Right renal pelvis (tissue), 4 donors: ENCODE results near the gene MUC2. TPM values are rescaled to one million over a fixed set of nuclear protein-coding genes. Genes with fewer than 3 reads are reported as not detected.
A peak's percentile ranks its signal among the peaks of the same experiment; 100 is the strongest.

Source experiments
- DNase-seq, 4 donors: peaks; one replicate each; pipeline ENCODE4 v3.0.0-alpha.2; 2013; ENCODE audit warnings: low read depth in 4 of 4, low spot score in 3 of 4, missing footprints in 1 of 4
- polyA plus RNA-seq, 4 donors: library from polyadenylated mRNA; unstranded; fragments of 120-200 nt; gene quantifications; one replicate each; pipeline ENCODE4 v1.2.1, GENCODE V29; 2013; ENCODE audit not compliant: insufficient read length in 4 of 4

Gene MUC2
- polyA plus RNA-seq, 4 donors, result 0.01 to 0.66 (median 0.10) TPM

DNA sequence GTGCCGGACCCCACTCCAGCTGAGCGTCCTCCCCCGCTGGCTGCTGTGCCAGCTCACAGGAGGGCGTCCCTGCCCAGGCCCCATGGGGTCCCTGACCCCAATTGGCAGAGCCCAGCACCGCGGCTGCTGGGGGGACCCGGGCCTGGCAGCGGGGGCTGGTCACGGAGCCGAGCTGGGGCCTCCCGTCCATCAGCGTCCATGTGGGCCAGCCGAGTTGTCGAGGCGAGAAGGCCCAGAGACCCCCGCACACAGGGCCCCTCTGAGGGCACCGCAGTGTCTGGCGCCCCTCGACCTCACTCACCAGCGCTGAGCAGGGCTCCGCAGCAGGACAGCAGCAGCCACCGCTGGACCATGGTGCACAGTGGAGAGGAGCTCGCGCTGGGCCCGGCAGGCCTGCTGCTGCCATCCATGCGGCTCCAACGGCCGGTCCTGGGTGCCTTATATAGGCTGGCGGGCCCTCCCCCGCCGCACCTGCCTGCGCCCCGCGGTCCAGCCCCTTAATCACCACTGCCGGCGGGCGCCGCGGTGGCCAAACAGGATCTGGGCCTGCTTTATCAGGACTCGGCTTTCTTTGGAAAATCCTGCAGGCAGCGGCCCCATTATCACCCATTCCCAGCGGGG is 38.3 kb upstream of the MUC2 start, which contains the start of gene MUC6:
MUC6 (minus strand) TSS at position 416 of the 621 bp plus-strand sequence; CDS start at position 353, 63 bp downstream.
- no peak for DNase-seq

DNA sequence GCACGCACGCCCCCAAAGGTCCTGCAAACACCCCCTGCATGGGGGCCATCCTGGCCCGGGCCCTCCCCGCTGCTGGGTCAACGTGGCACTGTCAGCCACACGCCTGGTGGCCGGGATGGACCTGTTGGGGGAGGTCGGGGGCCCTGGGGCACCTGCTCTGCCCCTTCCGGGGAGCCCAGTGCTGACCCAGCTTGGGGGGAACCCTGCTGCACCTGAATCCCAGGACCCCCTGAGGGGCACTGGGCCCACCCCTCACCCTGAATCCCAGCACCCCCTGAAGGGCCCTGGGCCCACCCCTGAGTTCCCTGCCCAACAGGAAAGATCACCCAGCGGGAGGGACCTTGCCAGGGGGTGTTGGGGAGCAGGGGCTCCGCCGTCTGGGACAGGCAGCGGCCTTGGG is 37.7 kb upstream of the MUC2 start:
- no peak for DNase-seq

DNA sequence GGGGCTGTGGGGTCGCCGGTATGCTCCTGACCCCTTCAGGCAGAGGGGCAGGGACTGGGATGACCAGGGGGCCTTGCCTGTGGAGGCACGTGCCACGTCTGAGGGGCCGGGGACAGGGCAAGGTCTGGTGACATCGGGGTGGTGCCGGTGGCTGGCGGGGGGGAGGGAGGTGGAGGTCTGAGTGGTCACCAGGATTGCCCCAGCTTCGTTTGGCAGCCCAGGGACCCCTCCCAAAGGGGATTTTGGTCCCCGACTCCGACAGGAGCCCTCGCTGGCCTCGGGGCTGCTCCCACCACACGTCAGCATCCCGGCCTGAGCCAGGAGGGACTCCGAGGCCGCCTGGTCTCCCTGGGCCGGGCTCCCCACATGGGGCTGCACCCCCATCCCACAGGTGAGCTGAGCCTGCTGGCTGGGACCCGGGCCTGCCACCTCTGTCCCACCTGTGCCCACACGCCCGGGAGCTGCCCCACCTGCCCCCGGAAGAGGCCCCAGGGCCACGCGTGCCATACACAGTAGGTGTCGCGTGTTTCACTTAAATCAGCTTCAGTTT is 37.1 kb upstream of the MUC2 start:
- no peak for DNase-seq

DNA sequence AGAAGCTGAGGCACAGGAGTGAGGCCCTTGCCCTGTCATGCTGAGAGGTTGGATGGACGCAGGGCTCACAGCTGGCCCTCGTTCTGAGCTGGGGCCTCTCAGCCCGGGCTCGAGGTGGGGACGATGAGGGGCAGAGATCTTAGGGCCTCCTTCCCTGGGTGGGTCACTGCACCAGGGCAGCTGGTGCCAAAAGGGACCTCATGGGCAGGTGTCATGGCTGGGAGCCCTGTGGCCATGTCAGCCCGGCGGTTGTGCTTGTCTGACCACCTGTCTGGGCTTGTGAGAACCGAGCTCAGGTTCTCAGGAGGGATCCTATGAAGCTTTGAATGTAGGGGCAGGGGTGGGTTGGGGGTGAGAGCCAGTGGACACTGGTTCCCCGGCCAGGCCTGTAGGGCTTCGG is 36.3 kb upstream of the MUC2 start:
- no peak for DNase-seq

DNA sequence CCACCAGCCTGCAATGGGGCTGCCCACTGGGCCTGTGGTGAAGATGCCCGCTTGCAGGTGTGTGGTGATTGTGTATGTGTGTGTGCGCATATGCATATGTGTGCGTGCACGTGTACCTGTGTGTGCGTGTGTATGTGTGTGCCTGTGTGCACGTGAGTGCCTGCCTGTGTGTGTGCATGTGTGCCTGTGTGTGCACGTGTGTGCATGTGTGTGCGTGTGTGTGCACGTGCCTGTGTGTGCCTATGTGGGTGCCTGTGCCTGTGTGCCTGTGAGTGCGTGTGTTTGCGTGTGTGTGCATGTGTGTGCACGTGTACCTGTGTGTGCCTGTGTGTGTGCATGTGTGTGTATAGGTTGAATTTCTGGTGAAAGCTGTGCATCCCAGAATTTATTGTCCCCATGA is 35.8 kb upstream of the MUC2 start:
- no peak for DNase-seq

DNA sequence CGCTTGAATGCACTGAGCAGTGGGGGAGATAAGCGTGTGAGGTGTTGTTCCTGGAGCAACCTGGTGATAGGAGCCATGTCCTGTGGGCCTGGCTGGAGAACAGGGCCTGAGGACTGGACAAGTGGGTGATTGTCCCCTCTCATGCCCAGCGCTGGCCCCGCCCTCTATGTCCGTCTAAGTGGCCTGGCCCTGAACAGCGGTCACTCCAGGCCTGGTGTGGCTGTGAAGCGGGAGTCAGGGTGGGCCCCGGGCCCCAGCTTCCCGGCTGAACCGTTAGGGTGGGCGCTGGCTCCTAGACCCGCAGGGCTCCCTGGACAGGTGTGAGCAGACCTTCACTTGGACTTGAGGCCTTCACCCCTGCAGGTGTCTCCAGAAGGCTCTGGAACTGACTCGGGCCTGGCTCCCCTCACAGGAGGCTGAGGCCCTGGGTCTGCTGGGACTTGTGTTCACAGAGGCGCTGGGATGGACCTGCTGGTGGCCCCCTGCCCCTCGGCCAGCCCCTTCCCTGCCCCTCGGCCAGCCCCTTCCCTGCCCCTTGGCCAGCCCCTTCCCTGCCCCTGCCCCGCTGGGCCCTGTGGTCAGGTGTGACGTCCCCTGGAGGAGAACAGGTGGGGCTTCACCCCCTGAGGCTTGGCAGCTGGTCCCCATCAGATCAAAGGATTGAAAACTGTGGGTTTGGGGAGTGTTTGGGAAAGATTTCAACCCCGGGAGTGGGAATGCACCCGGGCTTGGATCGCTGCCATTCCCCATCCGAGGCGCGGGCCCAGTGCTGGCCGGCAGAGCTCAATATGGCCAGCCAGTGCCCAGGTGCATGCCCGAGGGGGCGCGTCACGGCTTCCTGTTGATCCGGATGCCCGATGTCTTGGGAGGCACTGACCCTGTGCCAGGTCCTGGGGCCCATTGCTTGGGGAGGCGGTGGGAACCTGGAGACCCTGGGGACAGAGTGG is 34.9 kb upstream of the MUC2 start:
- no peak for DNase-seq

DNA sequence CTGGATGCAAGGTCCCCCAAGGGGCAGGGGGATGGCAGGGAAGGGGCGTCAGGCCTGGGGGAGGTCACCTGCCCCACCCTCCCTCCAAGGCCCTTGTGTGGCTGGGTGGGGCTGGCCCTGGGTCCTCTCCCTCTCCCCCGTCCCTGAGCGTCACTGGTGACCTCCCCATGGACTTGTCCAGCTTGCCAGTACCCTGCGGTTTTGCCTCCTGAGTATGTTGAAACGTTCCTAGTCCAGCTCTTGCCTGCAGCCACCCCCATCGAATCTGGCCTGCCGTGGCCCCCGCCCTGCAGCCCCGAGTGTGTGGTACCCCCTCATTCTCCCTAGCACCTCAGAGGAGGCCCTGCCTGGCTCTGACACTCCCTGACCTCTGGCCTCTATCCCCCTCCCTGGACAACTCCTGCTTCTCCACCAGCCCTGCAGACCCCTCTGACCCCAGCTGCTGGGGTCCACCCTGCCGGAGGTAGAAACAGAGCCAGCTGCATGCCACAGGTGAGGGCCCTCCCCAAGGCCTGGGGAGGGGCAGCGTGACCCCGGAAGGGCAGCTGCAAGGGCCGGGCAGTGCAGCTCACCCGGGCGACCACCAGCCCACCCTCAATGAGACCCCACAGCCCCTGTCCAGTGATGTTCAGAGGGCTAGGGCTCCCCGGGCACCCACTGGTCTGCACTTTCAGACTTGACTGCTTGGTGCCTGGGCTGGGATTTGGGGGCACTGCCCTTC is 34.1 kb upstream of the MUC2 start:
- no peak for DNase-seq

DNA sequence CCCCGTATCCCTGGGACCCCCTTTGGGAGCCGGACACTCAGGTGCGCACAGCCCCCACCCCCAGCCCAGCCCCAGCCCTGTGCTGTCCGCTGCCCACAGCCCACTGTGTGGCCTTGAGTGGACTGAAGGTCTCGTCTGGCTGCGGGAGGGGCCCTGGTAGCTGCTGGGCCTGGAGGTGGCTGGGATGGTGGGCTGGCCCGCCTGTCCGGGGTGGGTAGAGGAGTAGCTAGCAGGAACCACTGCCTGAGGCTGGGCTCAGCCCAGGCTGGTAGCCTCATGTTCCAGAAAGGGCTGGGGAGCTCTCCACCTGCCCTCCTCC is 33.6 kb upstream of the MUC2 start:
- DNase-seq, result no peak

DNA sequence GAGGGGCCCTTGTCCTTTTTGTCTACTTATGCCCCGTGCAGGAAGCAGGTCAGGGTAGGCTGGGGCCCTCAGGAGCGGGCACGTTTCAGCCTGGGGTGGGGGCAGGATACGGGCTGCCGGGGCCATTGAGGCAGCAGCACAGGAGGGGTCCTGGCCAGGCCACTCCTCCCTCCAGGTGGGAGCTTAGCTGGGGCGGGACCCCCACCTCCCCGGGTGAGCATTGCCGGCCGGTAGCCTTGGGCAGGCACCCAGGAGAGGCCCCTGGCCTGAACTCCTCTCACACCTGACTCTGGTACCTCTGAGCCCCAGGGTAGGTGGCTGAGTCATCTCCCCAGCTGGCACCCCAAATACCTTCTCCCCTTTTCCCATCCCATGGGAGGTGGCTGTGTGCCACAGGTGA is 33.2 kb upstream of the MUC2 start:
- no peak for DNase-seq

DNA sequence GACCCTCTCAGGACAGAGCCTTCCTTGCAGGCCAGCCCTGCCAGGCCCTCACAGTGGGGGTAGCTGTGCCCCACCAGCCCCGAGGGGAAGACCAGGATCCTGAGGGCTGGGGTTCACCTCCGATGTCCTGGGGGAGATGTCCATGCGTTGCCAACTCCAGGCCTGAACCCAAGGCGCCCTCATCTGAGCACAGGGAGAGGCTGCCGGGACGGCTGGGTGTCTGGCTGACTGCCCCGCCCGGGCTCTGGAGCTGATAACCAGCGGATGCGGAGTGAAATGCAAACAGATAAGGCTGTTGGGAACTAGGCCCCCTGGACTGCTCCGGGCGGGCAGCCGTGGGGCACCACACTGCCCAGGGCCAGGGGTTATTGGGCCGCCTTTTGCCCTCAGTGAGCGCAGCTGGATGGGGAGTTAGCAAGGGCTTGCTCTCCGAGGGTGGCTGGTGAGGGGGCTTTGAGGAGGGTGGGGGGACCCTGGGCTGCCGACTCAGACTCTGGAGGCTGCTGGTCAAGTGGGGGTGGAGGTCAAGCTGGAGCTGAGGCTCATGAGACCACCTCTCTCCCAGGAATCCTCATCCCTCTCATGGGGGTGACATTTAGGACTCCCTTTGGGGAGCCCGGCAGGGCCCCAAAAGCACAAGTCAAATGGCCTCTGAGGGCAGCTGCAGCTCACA is 32.6 kb upstream of the MUC2 start:
- no peak for DNase-seq

DNA sequence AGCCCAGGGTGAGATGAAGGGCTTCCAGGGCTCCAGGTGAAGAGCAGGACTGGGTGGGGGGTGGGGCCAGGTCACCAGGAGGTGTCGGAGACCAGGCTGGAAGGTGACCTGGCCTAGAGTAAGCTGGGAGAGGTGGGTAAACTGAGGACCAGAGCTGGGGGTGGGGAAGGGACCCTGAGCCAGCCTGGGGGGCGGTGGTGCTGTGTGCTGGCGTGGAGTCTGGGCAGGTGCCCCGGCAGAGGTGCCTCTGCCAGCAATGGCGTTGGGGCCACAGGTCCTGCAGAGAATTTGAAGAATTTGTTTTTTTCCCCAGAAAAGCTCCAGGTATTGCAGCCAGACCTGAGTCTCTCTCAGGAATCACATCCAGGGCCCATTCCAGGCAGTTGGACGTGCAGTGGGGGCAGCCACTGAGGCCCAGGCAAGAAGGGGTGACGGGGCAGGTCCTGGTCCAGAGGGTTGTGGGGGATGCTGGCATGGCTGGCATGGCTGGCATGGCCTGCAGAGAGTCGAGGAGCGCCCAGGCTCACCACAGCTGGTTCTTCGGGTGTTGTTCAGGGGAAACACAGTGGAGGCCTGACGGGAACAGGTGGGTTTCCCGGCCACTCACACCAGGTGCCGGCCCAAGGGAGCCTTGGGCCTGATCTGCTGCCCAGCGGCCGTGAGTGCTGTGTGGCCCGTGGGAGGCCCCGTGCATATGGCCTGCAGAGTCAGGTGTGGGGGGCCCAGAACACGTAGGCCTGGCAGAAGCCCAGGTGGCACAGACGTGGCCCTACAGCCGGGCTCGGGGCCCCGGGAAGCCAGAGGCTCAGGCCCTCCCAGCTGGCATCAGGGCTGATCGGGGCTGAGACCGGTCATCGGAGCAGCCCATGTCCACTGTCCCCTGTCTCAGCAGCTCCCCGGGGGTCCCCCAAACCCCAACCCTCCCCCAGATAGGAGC is 31.8 kb upstream of the MUC2 start:
- DNase-seq, result no peak

DNA sequence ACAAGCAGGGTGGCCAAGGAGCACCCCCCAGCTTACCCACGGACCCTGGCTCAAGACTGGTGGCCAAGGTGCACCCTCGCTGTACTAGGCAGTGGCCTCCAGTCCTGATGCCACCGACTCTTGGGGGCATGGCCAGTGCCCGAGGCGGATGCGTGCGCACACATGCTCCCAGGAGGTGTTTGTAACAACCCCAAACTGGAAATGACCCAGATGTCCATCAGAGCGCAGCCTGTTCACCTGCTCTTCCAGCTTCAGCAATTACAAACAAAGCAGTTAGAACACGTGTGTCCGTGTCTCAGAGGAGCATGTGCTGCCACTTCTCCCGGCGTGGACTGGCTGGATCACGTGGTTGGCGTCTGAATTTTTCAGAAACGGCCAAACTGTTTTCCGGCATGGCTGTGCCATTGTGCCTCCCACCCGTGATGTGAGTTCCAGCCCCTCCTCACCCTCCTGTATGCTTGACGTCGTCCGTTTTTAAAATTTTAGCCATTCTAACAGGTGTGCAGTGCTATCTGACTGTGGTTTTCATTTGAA is 31.0 kb upstream of the MUC2 start:
- peak in 1 of 4 donors; percentile 28 for DNase-seq

DNA sequence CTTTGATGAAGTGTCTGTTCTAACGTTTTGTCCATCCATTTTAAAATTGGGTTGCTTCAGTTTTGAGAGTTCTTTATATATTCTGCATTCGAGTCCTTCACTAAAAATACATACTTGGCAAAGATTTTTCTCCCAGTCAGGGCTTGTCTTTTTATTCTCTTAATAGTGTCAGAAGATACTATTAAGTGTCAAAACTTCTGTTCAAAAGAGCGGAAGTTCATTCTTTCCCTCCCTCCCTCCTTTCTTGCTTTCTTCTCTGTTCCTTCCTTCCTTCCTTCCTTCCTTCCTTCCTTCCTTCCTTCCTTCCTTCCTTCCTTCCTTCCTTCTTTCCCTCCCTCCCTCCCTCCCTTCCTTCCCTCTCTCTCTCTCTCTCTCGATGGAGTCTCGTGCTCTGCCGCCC is 30.5 kb upstream of the MUC2 start:
- no peak for DNase-seq

DNA sequence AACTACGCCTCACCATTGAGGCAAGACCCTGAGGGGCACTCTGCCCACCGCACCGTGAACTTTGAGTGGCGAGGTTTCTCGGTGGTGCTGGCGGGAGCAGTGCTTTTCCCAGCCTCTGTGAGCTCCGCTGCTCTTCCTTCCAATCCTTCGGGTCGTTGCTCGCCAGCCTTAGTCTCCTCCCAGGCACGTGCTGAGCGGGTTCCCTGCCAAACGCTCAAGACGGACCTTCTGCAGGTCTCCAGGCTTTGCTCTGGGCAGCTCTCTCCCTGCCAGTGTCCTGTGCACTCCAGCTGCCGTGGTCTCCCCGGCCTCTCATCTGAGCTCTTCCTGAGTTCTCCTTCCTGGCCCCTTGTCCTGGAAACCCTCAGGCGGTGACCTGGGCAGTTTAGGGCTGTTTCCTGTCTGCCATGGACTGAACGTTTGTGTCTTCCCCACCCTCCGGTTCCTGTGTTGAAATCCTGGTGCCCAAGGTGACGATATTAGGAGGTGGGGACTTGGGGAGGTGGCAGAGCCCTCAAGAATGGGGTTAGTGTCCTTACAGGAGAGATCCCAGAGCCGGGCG is 27.0 kb upstream of the MUC2 start:
- no peak for DNase-seq

DNA sequence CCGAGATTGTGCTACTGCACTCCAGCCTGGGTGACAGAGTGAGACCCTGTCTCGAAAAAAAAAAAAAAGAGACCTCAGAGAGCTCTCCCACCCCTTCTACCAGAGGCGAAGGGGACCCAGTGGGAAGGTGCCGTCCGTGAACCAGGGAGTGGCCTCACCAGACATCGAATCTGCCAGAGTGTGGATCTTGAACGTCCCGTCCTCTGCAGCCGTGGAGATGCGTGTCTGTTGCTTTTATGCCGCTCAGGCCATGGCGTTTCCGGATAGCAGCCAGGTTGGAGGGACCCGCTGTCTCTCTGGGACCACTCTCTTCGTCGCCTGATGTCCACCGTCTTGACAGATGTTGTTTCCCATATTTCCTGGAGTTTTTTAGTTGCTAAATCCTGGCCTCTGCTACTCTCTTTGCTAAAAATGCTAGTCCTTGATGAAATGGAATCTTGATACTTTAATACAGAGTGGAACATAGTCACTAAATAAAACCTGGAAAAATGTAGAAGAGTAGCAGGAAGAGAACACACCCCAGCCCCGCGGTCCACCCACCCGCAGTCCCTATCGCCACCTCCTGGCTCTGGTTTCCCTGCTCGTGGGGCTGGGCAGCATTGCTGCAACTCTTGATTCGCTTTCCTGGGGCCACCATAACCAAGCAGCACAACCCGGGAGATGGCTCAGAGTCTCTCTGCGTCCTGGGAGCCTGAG is 26.2 kb upstream of the MUC2 start:
- DNase-seq, result no peak

DNA sequence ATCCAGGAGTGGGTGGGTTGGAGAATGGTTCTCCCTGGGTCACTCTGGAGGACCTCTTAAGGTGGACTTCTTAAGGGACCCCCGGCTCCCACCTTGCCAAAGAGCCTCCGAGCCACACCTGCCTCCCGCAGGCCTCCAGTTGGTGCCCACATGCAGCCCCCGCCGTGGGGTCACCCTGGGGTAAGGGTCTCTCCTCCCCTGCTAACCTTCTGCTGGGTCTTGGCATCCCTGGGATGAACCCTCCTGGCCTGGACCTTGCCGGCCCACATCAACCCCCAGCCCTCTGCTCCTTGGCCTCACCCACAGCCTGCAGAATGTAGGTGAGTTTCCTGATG is 25.6 kb upstream of the MUC2 start:
- DNase-seq, result no peak

DNA sequence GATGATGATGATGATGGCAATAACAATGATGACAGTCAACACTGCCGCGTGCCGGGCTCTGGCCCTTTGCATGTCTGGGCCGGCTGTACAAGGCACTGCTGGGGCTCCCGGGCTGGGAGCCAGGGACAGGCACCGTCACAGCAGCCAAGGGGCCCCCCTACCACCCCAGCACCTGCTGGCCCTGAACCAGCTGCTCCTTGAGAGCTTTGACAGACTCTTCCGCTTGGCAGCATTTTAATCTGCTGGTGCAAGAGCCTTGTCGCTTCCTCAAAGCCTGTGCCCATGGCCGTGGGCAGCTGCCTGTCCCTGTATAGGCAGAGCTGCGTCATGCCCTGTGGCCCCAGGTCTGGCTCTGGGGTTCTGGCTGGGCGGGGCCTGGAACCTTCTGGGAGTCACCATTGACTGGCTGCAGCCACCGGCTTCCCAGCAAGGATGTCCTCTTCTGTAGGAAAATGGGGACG is 25.2 kb upstream of the MUC2 start:
- DNase-seq, result no peak

DNA sequence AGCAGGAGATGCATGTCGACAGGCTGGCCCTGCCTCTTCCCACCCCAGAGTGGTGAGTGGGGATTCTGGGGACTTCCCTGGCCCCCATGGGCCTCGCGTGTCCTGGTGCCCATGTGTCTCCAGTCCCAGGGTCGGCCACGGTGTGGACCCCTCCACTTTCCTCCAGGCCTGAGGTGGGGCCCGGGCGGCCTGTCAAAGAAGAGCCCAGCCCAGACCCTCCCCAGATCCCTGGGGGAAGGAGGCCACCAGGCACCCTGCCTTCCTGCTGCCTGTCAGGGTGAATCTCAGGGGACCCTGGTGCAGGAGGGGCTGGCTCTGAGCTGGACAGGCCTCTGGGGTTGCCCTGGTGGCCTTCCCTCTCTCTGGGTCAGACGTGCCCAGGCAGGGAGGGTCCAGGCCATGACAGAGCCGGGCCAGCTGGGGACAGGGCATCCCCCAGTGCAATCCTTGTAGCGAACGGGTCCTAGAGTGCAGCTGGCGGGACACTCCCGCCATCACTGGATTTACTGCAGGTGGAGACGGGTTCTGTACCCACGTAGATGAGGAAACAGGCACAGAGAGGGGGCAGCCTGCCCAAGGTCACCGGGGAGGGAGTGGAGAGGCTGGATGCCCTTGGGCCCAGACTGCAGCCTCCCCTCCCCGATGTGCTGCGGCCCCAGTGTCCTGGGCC is 24.6 kb upstream of the MUC2 start:
- DNase-seq, result no peak
